ENCODE results near the gene CXCL6. TPM values are rescaled to one million over a fixed set of nuclear protein-coding genes. Genes with fewer than 3 reads are reported as not detected.

Gene CXCL6
- polyA plus RNA-seq, 3 donors, result not detected

DNA sequence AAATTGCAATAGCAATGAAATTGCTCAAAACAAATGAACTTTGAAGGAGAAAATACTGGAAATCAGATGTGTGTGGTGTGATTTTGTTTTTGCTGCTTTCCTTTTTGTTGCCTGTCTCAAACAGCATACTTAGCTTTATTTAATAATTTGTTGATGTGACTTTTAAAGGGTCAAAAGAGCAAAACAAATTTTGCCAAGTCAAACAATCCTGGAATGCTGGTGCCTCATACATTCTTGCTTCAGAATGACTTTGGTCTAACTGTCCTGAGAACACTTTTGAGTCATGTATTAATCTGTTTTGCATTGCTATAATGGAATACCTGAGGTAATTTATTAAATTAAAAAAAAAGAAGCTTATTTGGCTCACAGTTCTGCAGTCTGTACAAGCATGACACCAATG lies 20.0 kb downstream of the CXCL6 start:
- peaks cover 3 to 10% of the 10 kb centered on the region in 2 donors for H3K27me3 ChIP-seq (ENCODE audit: control insufficient read depth in 2 of 2, insufficient read depth in 2 of 2, low read length in 2 of 2)
- H3K36me3 ChIP-seq (replicated peaks in 1 of 2; ENCODE audit: control insufficient read depth in 1 of 2, insufficient read depth in 2 of 2, low read length in 2 of 2), result no peaks in the 10 kb centered on the region
- Mint-ChIP-seq H3K27me3 (ENCODE audit: low read depth in 3 of 3) (peaks cover 7 to 16% (median 14%) of the 10 kb centered on the region in 3 donors), H3K27ac (no peak overlapping the region), H3K36me3 (no peaks in the 10 kb centered on the region), H3K9me3 (peaks cover 0 to 3% (median 0%) of the 10 kb centered on the region in 7 donors), H3K4me1 (peaks cover 20% of the 10 kb centered on the region), H3K4me3 (no peak overlapping the region)
- H4K20me1 ChIP-seq (ENCODE audit: insufficient read depth, low read length), result no peaks in the 10 kb centered on the region
- intact Hi-C loops (cut with micrococcal nuclease), result no loop called here
- H3K9ac ChIP-seq (ENCODE audit: insufficient read depth, low read length, poor library complexity, severe bottlenecking), result no peak overlapping the region
- DNase-seq, result no peak
- no peak overlapping the region for H2AFZ ChIP-seq (ENCODE audit: insufficient read depth, low read depth, low read length, poor library complexity, severe bottlenecking)
- H3K79me2 ChIP-seq (ENCODE audit: insufficient read depth, low read length), result no peaks in the 10 kb centered on the region
- H3K4me2 ChIP-seq (replicated peaks; ENCODE audit: extremely low read depth, low read length, poor library complexity, severe bottlenecking), result no peak overlapping the region
- no peak overlapping the region for H3K27ac ChIP-seq (ENCODE audit: low read depth in 1 of 2, low read length in 2 of 2)
- no peaks in the 10 kb centered on the region for H3K9me3 ChIP-seq (replicated peaks in 1 of 2; ENCODE audit: control insufficient read depth in 1 of 2, insufficient read depth in 1 of 2, low read length in 2 of 2)
- H3K4me3 ChIP-seq (replicated peaks in 1 of 3; ENCODE audit: low read depth in 2 of 3, low read length in 3 of 3), result no peak overlapping the region
- TF ChIP-seq, protein P1, sequence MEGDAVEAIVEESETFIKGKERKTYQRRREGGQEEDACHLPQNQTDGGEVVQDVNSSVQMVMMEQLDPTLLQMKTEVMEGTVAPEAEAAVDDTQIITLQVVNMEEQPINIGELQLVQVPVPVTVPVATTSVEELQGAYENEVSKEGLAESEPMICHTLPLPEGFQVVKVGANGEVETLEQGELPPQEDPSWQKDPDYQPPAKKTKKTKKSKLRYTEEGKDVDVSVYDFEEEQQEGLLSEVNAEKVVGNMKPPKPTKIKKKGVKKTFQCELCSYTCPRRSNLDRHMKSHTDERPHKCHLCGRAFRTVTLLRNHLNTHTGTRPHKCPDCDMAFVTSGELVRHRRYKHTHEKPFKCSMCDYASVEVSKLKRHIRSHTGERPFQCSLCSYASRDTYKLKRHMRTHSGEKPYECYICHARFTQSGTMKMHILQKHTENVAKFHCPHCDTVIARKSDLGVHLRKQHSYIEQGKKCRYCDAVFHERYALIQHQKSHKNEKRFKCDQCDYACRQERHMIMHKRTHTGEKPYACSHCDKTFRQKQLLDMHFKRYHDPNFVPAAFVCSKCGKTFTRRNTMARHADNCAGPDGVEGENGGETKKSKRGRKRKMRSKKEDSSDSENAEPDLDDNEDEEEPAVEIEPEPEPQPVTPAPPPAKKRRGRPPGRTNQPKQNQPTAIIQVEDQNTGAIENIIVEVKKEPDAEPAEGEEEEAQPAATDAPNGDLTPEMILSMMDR (IDR thresholded peaks at IDR 0.05), result no peak
- peaks cover 11 to 14% of the 10 kb centered on the region in 2 donors for H3K4me1 ChIP-seq (ENCODE audit: control insufficient read depth in 1 of 2, insufficient read depth in 2 of 2, low read length in 2 of 2)

DNA sequence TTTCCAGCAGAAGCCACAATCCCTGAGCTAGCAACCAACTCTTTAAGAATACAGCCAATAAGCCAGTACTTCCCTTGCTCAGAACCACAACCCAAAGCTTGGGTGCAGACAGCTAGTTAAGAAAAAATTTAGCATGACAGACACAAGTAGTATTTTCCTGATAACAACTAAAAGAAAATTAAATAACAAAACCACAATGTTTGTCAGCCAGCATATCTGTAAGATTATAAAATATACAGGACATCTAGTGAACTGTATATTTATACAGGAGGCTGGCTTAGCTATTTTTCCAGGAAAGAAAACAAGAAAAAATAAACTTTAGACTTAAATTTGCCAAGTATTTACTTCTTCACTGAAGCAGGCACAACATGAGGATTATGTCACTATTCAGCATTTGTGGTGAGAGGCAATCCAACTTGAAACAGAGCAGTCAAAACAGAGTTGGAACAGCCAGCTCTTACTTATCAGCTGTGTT lies 23.2 kb downstream of the CXCL6 start:
- peaks cover 0 to under 1% of the 10 kb centered on the region in 2 donors for H3K27me3 ChIP-seq (ENCODE audit: control insufficient read depth in 2 of 2, insufficient read depth in 2 of 2, low read length in 2 of 2)
- intact Hi-C loops (cut with micrococcal nuclease), result no loop called here
- H2AFZ ChIP-seq (ENCODE audit: insufficient read depth, low read depth, low read length, poor library complexity, severe bottlenecking), result no peak overlapping the region
- Mint-ChIP-seq H3K27ac (no peak overlapping the region), H3K4me1 (peaks cover 4% of the 10 kb centered on the region), H3K27me3 (ENCODE audit: low read depth in 3 of 3) (peaks cover 0 to 2% (median 2%) of the 10 kb centered on the region in 3 donors), H3K9me3 (peaks cover 0 to 3% (median 0%) of the 10 kb centered on the region in 7 donors), H3K36me3 (no peaks in the 10 kb centered on the region), H3K4me3 (no peak overlapping the region)
- H3K4me3 ChIP-seq (replicated peaks in 1 of 3; ENCODE audit: low read depth in 2 of 3, low read length in 3 of 3), result no peak overlapping the region
- H3K27ac ChIP-seq (ENCODE audit: low read depth in 1 of 2, low read length in 2 of 2), result no peak overlapping the region
- H3K79me2 ChIP-seq (ENCODE audit: insufficient read depth, low read length), result no peaks in the 10 kb centered on the region
- H4K20me1 ChIP-seq (ENCODE audit: insufficient read depth, low read length), result no peaks in the 10 kb centered on the region
- no peaks in the 10 kb centered on the region for H3K9me3 ChIP-seq (replicated peaks in 1 of 2; ENCODE audit: control insufficient read depth in 1 of 2, insufficient read depth in 1 of 2, low read length in 2 of 2)
- TF ChIP-seq, protein P1 (IDR thresholded peaks at IDR 0.05), result no peak
- no peak overlapping the region for H3K4me2 ChIP-seq (replicated peaks; ENCODE audit: extremely low read depth, low read length, poor library complexity, severe bottlenecking)
- no peak for DNase-seq
- H3K9ac ChIP-seq (ENCODE audit: insufficient read depth, low read length, poor library complexity, severe bottlenecking), result no peak overlapping the region
- H3K4me1 ChIP-seq (ENCODE audit: control insufficient read depth in 1 of 2, insufficient read depth in 2 of 2, low read length in 2 of 2), result peaks cover 0 to 1% of the 10 kb centered on the region in 2 donors
- H3K36me3 ChIP-seq (replicated peaks in 1 of 2; ENCODE audit: control insufficient read depth in 1 of 2, insufficient read depth in 2 of 2, low read length in 2 of 2), result no peaks in the 10 kb centered on the region
